ENCODE results near the gene LONRF3. TPM values are rescaled to one million over a fixed set of nuclear protein-coding genes. Genes with fewer than 3 reads are reported as not detected.

Gene LONRF3
- total and polyA plus RNA-seq, 2 donors (not counting 1 experiment from before 2014, with no cell fraction given): 0.07 to 1.2 TPM

- TF ChIP-seq CTCF (IDR thresholded peaks at IDR 0.05) (no peak), EZH2 (IDR thresholded peaks at IDR 0.05; ENCODE audit: borderline replicate concordance, insufficient read depth, low read depth, low read length, poor library complexity, severe bottlenecking) (no peak)
- ATAC-seq (ENCODE audit: low read depth): no peak
- no peak for DNase-seq
These were observed 56.6 kb downstream of the LONRF3 start for GRCh38 chrX:119030990-119031389.

GRCh38 chrX:119036107-119037029 is 62.0 kb downstream of the LONRF3 start:
- H3K4me2 ChIP-seq (replicated peaks; ENCODE audit: low read depth, low read length, poor library complexity, severe bottlenecking): no peak overlapping the region
- ATAC-seq (ENCODE audit: low read depth): no peak
- Mint-ChIP-seq H3K27me3 (peaks cover 7% of the 10 kb centered on the region), H3K4me3 (no peak overlapping the region), H3K4me1 (no peaks in the 10 kb centered on the region), H3K27ac (no peak overlapping the region), H3K9me3 (ENCODE audit: insufficient read depth) (peaks cover 2% of the 10 kb centered on the region)
- H3K9me3 ChIP-seq (ENCODE audit: control extremely low read depth in 1 of 3, control insufficient read depth in 2 of 3, insufficient read depth in 1 of 3, low read length in 2 of 3): peaks cover 0 to 11% (median 0%) of the 10 kb centered on the region in 3 donors
- H3K36me3 ChIP-seq (replicated peaks in 1 of 2; ENCODE audit: control extremely low read depth in 1 of 2, control insufficient read depth in 1 of 2, extremely low read depth in 1 of 2, insufficient read depth in 2 of 2, low read length in 1 of 2): no peaks in the 10 kb centered on the region
- no peak overlapping the region for H3K27ac ChIP-seq (ENCODE audit: low read length in 2 of 2)
- H3K79me2 ChIP-seq (ENCODE audit: control insufficient read depth, insufficient read depth, low read length): no peaks in the 10 kb centered on the region
- DNase-seq: no peak
- POLR2A ChIA-PET: no interaction called here
- no peak overlapping the region for H3K9ac ChIP-seq (ENCODE audit: low read length)
- no peaks in the 10 kb centered on the region for H3K4me1 ChIP-seq (ENCODE audit: control insufficient read depth in 2 of 2, insufficient read depth in 2 of 2, low read length in 2 of 2)
- intact Hi-C loops (cut with micrococcal nuclease): no loop called here
- H2AFZ ChIP-seq (ENCODE audit: insufficient read depth, low read depth, low read length, poor library complexity, severe bottlenecking): no peak overlapping the region
- no peak overlapping the region for H3K4me3 ChIP-seq (ENCODE audit: control extremely low read depth in 1 of 5, extremely low read depth in 1 of 5, insufficient read depth in 1 of 5, low read depth in 2 of 5, low read length in 4 of 5)
- CTCF ChIA-PET: no interaction called here
- WGBS (ENCODE audit: insufficient coverage): 100% methylated on average over 1 of the region's 4 CpGs
- TF ChIP-seq CTCF (IDR thresholded peaks at IDR 0.05): no peak
- TF ChIP-seq EZH2 (IDR thresholded peaks at IDR 0.05; ENCODE audit: borderline replicate concordance, insufficient read depth, low read depth, low read length, poor library complexity, severe bottlenecking): no peak
- H3K27me3 ChIP-seq (replicated peaks in 1 of 4; ENCODE audit: control extremely low read depth in 1 of 4, control insufficient read depth in 3 of 4, insufficient read depth in 4 of 4, low read length in 3 of 4): no peaks in the 10 kb centered on the region
- H4K20me1 ChIP-seq (ENCODE audit: control insufficient read depth, insufficient read depth, low read length, poor library complexity, severe bottlenecking): no peaks in the 10 kb centered on the region

More at GRCh38 chrX:119030990-119031389, 56.6 kb downstream of the LONRF3 start:
- CTCF ChIA-PET: no interaction called here
- Histone ChIP-seq H3K4me3 (ENCODE audit: control extremely low read depth in 1 of 5, extremely low read depth in 1 of 5, insufficient read depth in 1 of 5, low read depth in 2 of 5, low read length in 4 of 5) (no peak overlapping the region), H2AFZ (ENCODE audit: insufficient read depth, low read depth, low read length, poor library complexity, severe bottlenecking) (no peak overlapping the region), H4K20me1 (ENCODE audit: control insufficient read depth, insufficient read depth, low read length, poor library complexity, severe bottlenecking) (no peaks in the 10 kb centered on the region), H3K9me3 (ENCODE audit: control extremely low read depth in 1 of 3, control insufficient read depth in 2 of 3, insufficient read depth in 1 of 3, low read length in 2 of 3) (peaks cover 0 to 11% (median 0%) of the 10 kb centered on the region in 3 donors), H3K27me3 (replicated peaks in 1 of 4; ENCODE audit: control extremely low read depth in 1 of 4, control insufficient read depth in 3 of 4, insufficient read depth in 4 of 4, low read length in 3 of 4) (no peaks in the 10 kb centered on the region), H3K79me2 (ENCODE audit: control insufficient read depth, insufficient read depth, low read length) (no peaks in the 10 kb centered on the region), H3K27ac (ENCODE audit: low read length in 2 of 2) (no peak overlapping the region), H3K9ac (ENCODE audit: low read length) (no peak overlapping the region), H3K36me3 (replicated peaks in 1 of 2; ENCODE audit: control extremely low read depth in 1 of 2, control insufficient read depth in 1 of 2, extremely low read depth in 1 of 2, insufficient read depth in 2 of 2, low read length in 1 of 2) (no peaks in the 10 kb centered on the region), H3K4me2 (replicated peaks; ENCODE audit: low read depth, low read length, poor library complexity, severe bottlenecking) (no peak overlapping the region), H3K4me1 (ENCODE audit: control insufficient read depth in 2 of 2, insufficient read depth in 2 of 2, low read length in 2 of 2) (no peaks in the 10 kb centered on the region)
- peaks cover 7% of the 10 kb centered on the region for H3K27me3 Mint-ChIP-seq
- intact Hi-C loops (cut with micrococcal nuclease): no loop called here
- H3K27ac Mint-ChIP-seq: no peak overlapping the region
- H3K4me1 Mint-ChIP-seq: no peaks in the 10 kb centered on the region
- POLR2A ChIA-PET: no interaction called here
- H3K9me3 Mint-ChIP-seq (ENCODE audit: insufficient read depth): peaks cover 2% of the 10 kb centered on the region
- H3K4me3 Mint-ChIP-seq: no peak overlapping the region
